Esophagus (tissue), 2 donors: ENCODE results near the gene TNFRSF6B. TPM values are rescaled to one million over a fixed set of nuclear protein-coding genes. Genes with fewer than 3 reads are reported as not detected.
A peak's percentile ranks its signal among the peaks of the same experiment; 100 is the strongest.

Source experiments
- H3K27ac ChIP-seq, 2 donors: one replicate each; pipeline ENCODE4 v1.5.1; 2013; ENCODE audit warnings: low read depth in 2 of 2, mild to moderate bottlenecking in 2 of 2, inconsistent platforms in 1 of 2, low read length in 1 of 2, moderate library complexity in 1 of 2
- H3K27me3 ChIP-seq, 2 donors: one replicate each; pipeline ENCODE4 v1.6.1; 2013; ENCODE audit warnings: low read length in 2 of 2, control low read depth in 1 of 2, mild to moderate bottlenecking in 1 of 2; ENCODE audit not compliant: insufficient read depth in 2 of 2, control insufficient read depth in 1 of 2
- H3K36me3 ChIP-seq, 2 donors: one replicate each; pipeline ENCODE4 v1.6.1; 2013; ENCODE audit warnings: low read length in 1 of 2; ENCODE audit not compliant: control insufficient read depth in 2 of 2, insufficient read depth in 2 of 2
- H3K4me1 ChIP-seq, 2 donors: one replicate each; pipeline ENCODE4 v1.6.1; 2013; ENCODE audit warnings: low read length in 1 of 2; ENCODE audit not compliant: control insufficient read depth in 2 of 2, insufficient read depth in 2 of 2
- H3K4me3 ChIP-seq, 2 donors: one replicate each; pipeline ENCODE4 v1.5.1; 2013; ENCODE audit warnings: low read length in 2 of 2, mild to moderate bottlenecking in 2 of 2, low read depth in 1 of 2, moderate library complexity in 1 of 2
- H3K9me3 ChIP-seq, 2 donors: one replicate each; pipeline ENCODE4 v1.6.1; 2013; ENCODE audit warnings: mild to moderate bottlenecking in 2 of 2, low read depth in 1 of 2, low read length in 1 of 2, moderate library complexity in 1 of 2; ENCODE audit not compliant: control insufficient read depth in 2 of 2, insufficient read depth in 1 of 2
- WGBS, 2 donors: extraction: QIAGEN DNeasy Blood & Tissue Kit; methylation state at CpG; one replicate each; pipeline ENCODE4 v1.1.7; 2013; 5-methylcytosine and 5-hydroxymethylcytosine counted together
- polyA plus RNA-seq, 2 donors: library from polyadenylated mRNA; stranded (reverse); fragments of 200-250 nt; gene quantifications; one replicate each; pipeline ENCODE4 v1.2.3, GENCODE V29; 2013
- donor health status: healthy with polysubstance abuse.
- donor health status: Bipolar disorder and iron deficiency.

TNFRSF6B gene
- polyA plus RNA-seq, 2 donors, result 2.6 to 15.2 TPM

DNA sequence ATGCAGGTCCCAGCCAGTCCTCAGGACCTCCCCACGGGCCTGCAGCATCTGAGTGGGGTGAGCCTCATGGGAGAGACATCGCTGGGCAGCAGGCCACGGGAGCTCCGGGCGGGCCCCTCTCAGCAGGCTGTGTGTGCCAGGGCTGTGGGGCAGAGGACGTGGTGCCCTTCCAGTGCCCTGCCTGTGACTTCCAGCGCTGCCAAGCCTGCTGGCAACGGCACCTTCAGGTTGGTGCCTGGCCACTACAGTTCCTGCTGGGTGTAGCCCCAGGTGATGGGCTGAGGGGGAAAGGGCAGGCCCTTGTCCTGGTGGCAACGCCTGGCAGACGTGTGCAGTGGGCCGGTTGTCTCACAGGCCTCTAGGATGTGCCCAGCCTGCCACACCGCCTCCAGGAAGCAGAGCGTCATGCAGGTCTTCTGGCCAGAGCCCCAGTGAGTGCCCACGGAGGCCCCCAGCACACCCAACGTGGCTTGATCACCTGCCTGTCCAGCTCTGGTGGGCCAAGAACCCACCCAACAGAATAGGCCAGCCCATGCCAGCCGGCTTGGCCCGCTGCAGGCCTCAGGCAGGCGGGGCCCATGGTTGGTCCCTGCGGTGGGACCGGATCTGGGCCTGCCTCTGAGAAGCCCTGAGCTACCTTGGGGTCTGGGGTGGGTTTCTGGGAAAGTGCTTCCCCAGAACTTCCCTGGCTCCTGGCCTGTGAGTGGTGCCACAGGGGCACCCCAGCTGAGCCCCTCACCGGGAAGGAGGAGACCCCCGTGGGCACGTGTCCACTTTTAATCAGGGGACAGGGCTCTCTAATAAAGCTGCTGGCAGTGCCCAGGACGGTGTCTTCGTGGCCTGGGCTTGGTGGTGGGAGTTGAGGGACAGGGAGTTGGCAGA, 787 bp upstream of the TNFRSF6B start:
- 45 to 65% methylated on average over 25 of the region's 25 CpGs for WGBS, 2 donors
- Histone ChIP-seq H3K27me3 (no peaks in the 10 kb centered on the region), H3K9me3 (no peaks in the 10 kb centered on the region), H3K4me3 (no peak overlapping the region), H3K27ac (peak overlapping the region in 1 of 2 donors; percentile 43), H3K36me3 (peaks cover 0 to 3% of the 10 kb centered on the region in 2 donors), H3K4me1 (peaks cover 13 to 42% of the 10 kb centered on the region in 2 donors)

DNA sequence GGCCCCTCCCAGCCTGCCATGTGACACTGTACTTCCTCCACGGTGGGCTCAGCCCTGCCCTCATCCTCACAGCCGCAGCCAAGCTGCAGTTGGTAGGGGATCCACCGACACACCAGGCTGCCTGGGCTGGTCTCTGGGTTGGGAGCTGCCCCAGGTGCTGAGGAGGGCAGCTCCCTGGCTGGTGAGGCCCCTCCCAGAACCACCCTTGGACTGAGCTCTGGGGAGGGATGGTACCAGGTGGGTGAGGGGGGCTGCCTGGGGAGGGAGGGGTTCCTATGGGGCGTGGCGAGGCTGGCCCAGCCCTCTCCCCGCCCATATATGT, 185 bp upstream of the TNFRSF6B start:
- Histone ChIP-seq H3K4me1 (peaks cover 13 to 36% of the 10 kb centered on the region in 2 donors), H3K36me3 (peaks cover 0 to 3% of the 10 kb centered on the region in 2 donors), H3K9me3 (no peaks in the 10 kb centered on the region), H3K27ac (peak overlapping the region in 1 of 2 donors; percentile 8), H3K27me3 (no peaks in the 10 kb centered on the region), H3K4me3 (no peak overlapping the region)
- 11 to 23% methylated on average over 6 of the region's 6 CpGs for WGBS, 2 donors

DNA sequence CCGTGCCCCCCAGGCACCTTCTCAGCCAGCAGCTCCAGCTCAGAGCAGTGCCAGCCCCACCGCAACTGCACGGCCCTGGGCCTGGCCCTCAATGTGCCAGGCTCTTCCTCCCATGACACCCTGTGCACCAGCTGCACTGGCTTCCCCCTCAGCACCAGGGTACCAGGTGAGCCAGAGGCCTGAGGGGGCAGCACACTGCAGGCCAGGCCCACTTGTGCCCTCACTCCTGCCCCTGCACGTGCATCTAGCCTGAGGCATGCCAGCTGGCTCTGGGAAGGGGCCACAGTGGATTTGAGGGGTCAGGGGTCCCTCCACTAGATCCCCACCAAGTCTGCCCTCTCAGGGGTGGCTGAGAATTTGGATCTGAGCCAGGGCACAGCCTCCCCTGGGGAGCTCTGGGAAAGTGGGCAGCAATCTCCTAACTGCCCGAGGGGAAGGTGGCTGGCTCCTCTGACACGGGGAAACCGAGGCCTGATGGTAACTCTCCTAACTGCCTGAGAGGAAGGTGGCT, 960 bp downstream of the TNFRSF6B start:
- H3K27me3 ChIP-seq, result no peaks in the 10 kb centered on the region
- H3K36me3 ChIP-seq, result peaks cover 0 to 3% of the 10 kb centered on the region in 2 donors
- H3K4me3 ChIP-seq, result peak overlapping the region; percentile 7 to 31
- 34 to 54% methylated on average over 6 to 7 of the region's 7 CpGs for WGBS, 2 donors
- peaks cover 13 to 30% of the 10 kb centered on the region in 2 donors for H3K4me1 ChIP-seq
- no peak overlapping the region for H3K27ac ChIP-seq
- no peaks in the 10 kb centered on the region for H3K9me3 ChIP-seq

DNA sequence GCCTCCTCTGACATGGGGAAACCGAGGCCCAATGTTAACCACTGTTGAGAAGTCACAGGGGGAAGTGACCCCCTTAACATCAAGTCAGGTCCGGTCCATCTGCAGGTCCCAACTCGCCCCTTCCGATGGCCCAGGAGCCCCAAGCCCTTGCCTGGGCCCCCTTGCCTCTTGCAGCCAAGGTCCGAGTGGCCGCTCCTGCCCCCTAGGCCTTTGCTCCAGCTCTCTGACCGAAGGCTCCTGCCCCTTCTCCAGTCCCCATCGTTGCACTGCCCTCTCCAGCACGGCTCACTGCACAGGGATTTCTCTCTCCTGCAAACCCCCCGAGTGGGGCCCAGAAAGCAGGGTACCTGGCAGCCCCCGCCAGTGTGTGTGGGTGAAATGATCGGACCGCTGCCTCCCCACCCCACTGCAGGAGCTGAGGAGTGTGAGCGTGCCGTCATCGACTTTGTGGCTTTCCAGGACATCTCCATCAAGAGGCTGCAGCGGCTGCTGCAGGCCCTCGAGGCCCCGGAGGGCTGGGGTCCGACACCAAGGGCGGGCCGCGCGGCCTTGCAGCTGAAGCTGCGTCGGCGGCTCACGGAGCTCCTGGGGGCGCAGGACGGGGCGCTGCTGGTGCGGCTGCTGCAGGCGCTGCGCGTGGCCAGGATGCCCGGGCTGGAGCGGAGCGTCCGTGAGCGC, 1.6 kb downstream of the TNFRSF6B start:
- Histone ChIP-seq H3K4me1 (peaks cover 11 to 30% of the 10 kb centered on the region in 2 donors), H3K27ac (no peak overlapping the region), H3K36me3 (peaks cover 0 to 3% of the 10 kb centered on the region in 2 donors), H3K27me3 (no peaks in the 10 kb centered on the region), H3K4me3 (no peak overlapping the region), H3K9me3 (no peaks in the 10 kb centered on the region)
- WGBS, 2 donors, result 61 to 73% methylated on average over 37 to 40 of the region's 40 CpGs

DNA sequence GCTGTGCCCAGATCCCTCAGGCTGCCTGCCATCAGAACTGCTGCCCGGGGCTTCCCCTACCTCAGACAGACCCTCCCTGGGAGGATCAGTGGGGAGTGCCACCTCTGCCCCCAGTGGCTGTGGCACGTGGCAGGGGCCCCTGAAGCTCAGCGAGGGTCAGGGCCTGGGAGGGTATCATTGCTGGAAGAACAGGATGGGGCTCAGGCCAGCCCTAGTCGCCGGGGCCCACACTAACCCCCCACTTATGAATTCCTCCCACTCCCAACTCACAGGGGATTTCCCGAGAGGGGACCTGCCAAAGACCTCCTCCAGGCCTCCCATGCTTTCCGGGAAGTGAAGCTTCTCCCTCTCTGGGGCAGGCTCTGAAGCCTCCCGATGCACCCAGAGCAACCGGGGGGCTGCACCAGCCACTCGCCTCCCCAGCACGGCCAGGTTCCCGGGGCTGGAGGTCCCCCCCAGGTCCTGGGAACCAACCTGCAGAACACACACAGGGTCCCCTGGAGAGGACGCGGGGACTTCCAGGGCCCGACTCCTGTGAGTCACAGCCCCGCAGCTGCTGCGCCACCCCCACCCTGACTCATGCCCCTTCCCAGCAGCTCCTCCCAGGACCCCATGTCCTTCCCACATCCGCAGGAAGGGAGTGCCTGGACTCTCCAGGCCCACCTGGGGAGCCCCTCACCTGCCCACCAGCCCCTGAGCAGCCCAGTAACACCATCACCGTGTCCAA, 2.5 kb downstream of the TNFRSF6B start:
- WGBS, 2 donors, result 13 to 34% methylated on average over 19 of the region's 19 CpGs
- H3K4me3 ChIP-seq, result no peak overlapping the region
- H3K4me1 ChIP-seq, result peaks cover 11 to 30% of the 10 kb centered on the region in 2 donors
- H3K36me3 ChIP-seq, result peaks cover 0 to 5% of the 10 kb centered on the region in 2 donors
- H3K27ac ChIP-seq, result peak overlapping the region; percentile 41 to 69
- H3K9me3 ChIP-seq, result no peaks in the 10 kb centered on the region
- H3K27me3 ChIP-seq, result no peaks in the 10 kb centered on the region

DNA sequence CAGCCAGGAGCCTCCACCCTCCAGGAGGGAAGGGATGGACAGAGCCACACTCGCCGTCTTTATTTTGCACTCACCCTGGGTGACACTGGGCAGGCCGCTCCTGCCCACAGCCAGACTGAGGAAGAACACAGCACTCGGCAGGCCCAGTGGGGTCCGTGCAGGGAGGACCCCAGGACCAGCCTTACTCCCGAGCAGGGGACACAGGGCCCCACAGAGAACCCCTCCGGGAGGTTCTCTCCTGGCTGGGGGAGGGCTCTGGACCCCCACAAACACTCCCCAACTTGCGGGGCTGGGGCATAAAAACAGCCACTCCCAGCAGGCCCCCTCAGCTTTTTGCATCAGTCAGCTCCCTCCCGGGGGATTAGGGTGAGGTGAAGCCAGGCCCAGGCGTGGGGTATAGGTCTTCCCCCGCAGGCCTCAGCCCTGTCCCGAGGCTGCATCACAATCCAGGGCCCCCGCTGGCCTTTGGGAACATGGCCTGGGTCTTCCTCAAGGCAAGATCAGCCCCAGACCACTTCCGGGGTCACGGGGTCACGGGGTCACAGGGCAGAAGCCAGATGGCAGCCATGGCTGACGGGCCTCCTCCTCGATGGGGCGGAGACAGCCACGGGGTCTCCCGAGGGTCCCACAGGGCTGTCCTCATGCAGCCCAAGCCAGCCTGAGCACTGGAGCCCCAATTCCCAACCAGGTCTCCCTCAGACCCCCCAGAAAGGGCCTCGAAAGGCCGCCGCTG, 3.2 kb downstream of the TNFRSF6B start:
- Histone ChIP-seq H3K4me3 (no peak overlapping the region), H3K27ac (peak overlapping the region; percentile 41 to 69), H3K9me3 (no peaks in the 10 kb centered on the region), H3K27me3 (no peaks in the 10 kb centered on the region), H3K36me3 (peaks cover 2 to 9% of the 10 kb centered on the region in 2 donors), H3K4me1 (peaks cover 11 to 30% of the 10 kb centered on the region in 2 donors)
- WGBS, 2 donors, result 72 to 78% methylated on average over 23 to 24 of the region's 24 CpGs

DNA sequence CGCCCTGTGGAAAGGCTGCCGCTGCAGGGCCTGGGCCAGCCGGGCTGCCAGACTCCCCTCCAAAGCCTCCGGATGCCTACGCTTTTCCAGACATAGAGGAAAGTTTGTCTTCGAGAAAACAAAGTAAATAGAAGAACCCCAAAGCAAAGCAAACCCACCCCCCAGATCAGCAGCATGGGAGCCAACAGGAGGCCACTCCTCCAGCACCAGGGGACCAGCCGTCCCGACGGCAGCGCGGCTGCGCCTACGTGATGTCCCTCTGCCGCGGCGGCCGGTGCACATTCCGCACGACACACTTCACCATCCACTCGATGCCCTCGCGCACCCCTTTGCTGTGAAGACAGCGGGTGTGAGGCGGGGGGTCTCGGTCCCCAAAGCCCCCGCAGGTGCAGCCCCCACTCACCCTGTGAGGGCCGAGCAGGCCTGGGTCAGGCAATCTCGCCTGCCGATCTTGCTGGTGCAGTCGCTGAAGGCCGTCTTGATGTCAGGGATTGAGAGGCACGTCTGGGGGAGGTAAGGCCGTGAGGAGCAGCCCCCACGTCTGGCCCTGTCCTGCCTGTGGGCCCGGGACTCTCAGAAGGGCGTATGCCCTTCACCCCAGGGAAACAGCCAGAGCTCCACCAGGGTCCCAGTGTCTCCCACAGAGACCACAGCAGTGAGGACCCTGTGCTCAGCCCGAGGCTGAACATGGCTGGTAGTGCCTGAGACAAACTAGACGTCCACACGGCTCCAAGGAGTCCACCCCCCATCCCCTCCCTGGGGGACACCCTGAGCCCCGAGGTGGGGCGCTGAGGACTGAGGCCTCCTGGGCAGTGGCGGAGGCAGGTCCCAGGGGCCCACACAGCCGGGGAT, 4.0 kb downstream of the TNFRSF6B start:
- no peak overlapping the region for H3K27ac ChIP-seq
- H3K4me1 ChIP-seq, result peaks cover 9 to 26% of the 10 kb centered on the region in 2 donors
- peaks cover 6 to 15% of the 10 kb centered on the region in 2 donors for H3K36me3 ChIP-seq
- 87% methylated on average over 43 of the region's 43 CpGs for WGBS, 2 donors
- H3K9me3 ChIP-seq, result no peaks in the 10 kb centered on the region
- H3K27me3 ChIP-seq, result no peaks in the 10 kb centered on the region
- no peak overlapping the region for H3K4me3 ChIP-seq

DNA sequence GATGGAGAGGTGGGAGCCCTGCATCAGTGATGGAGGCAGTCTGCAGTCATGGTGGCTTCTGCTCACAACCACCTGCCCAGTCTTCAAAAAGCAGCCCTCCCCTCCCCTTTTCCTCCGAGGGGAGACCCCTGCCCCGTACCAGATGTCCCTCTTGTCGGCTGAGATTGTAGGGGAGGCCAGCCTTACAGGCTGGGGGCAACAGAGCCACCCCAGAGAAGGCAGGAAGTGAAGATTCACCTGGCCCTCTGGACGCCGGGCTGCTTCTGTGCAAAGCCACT, 4.5 kb downstream of the TNFRSF6B start:
- Histone ChIP-seq H3K27ac (no peak overlapping the region), H3K9me3 (no peaks in the 10 kb centered on the region), H3K4me3 (no peak overlapping the region), H3K4me1 (peaks cover 5 to 23% of the 10 kb centered on the region in 2 donors), H3K36me3 (peaks cover 6 to 18% of the 10 kb centered on the region in 2 donors), H3K27me3 (no peaks in the 10 kb centered on the region)
- 80 to 85% methylated on average over 4 to 5 of the region's 5 CpGs for WGBS, 2 donors
